ENCODE measurements around the gene CORO6. TPM values are rescaled to one million over a fixed set of nuclear protein-coding genes. Genes with fewer than 3 reads are reported as not detected.

The CORO6 gene
- total RNA-seq, 4 donors from 2014 or later, result 12.2 to 37.4 (median 13.9) TPM

DNA sequence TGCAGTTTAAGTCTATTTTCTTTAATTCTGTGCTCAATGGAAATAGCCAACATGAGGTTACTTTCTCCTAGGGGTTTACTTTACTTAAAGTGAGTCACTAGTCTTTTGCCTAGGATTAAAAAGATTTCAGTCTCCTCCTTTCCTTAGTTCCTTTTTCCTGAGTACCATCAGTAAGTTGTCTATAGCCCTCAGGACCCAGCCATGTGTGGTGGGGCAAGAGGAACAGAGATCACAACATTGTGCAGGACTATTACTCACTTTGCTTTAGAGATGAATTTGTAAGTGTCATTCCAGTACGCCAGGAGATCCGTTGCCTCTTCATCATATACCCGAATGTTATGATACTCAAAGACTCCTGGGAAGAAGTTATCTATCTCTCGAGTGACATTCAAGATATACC lies 27.7 kb upstream of the CORO6 start:
- no peaks in the 10 kb centered on the region for H3K9me3 ChIP-seq
- H3K4me1 ChIP-seq, result peaks cover 0 to 9% (median 2%) of the 10 kb centered on the region in 4 donors
- DNase-seq, result no peak
- in situ Hi-C loops (cut with MboI; ENCODE audit: low pct_ligation_motif_present in 1 of 4, low pct_unique_long_range_greater_than_20kb in 1 of 4, low sequenced_read_pairs in 3 of 4), result no loop called here
- TF ChIP-seq EP300 (IDR thresholded peaks at IDR 0.05; ENCODE audit: low read depth), result no peak
- TF ChIP-seq POLR2AphosphoS5 (IDR thresholded peaks at IDR 0.05), result no peak
- no peak for TF ChIP-seq POLR2A (IDR thresholded peaks at IDR 0.05)
- TF ChIP-seq CTCF (IDR thresholded peaks at IDR 0.05), result no peak
- H3K27me3 ChIP-seq, result no peaks in the 10 kb centered on the region
- 81 to 96% methylated on average over 4 of the region's 4 CpGs for WGBS, 2 donors (ENCODE audit: low coverage in 1 of 2)
- no peak overlapping the region for H3K4me3 ChIP-seq
- H3K36me3 ChIP-seq, result peaks cover 0 to 10% (median 0%) of the 10 kb centered on the region in 4 donors
- no peak overlapping the region for H3K27ac ChIP-seq
- intact Hi-C loops (cut with DNase I; ENCODE audit: low total_unique reads), result no loop called here

- Histone ChIP-seq H3K36me3 (peaks cover 0 to 10% (median 0%) of the 10 kb centered on the region in 4 donors), H3K27me3 (no peaks in the 10 kb centered on the region), H3K4me1 (peaks cover 0 to 12% (median 6%) of the 10 kb centered on the region in 4 donors), H3K27ac (no peak overlapping the region), H3K4me3 (no peak overlapping the region), H3K9me3 (no peaks in the 10 kb centered on the region)
- DNase-seq, result no peak
- in situ Hi-C loops (cut with MboI; ENCODE audit: low pct_ligation_motif_present in 1 of 4, low pct_unique_long_range_greater_than_20kb in 1 of 4, low sequenced_read_pairs in 3 of 4), result loop anchor here in 3 of 4 donors (10.0 to 25.0 kb wide), 3 partner anchors 135 to 288 kb away; partner anchors contain the start of genes EFCAB5 (in 1 of the 3) and SSH2 (in 1 of the 3)
- TF ChIP-seq CTCF (IDR thresholded peaks at IDR 0.05) (no peak), POLR2AphosphoS5 (IDR thresholded peaks at IDR 0.05) (no peak), POLR2A (IDR thresholded peaks at IDR 0.05) (no peak)
- 97 to 98% methylated on average over 4 to 5 of the region's 5 CpGs for WGBS, 2 donors (ENCODE audit: low coverage in 1 of 2)
- intact Hi-C loops (cut with DNase I; ENCODE audit: low total_unique reads), result no loop called here
Measured at GRCh38 chr17:29649359-29649758, 26.6 kb upstream of the CORO6 start.

DNA sequence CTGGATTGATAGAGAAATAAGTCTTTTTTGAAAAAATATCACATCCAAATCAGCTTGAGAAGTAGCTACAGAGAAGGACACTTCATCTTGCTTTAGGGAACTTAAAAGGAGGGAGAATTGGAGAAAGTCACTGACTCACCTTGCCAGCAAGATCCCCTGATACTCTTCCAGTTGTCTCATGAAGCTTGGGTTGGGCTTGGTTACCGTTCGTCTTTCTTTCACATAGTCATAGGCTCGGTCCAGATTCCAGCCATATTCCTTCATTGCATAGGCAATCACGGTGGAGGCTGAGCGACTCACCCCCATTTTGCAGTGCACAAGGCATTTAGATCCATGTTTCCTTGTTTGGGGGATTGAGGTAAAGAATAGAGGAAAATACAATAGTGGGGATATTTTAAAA lies 25.3 kb upstream of the CORO6 start:
- DNase-seq, result no peak
- H3K27ac ChIP-seq, result no peak overlapping the region
- 92 to 96% methylated on average over 4 to 5 of the region's 5 CpGs for WGBS, 2 donors (ENCODE audit: low coverage in 1 of 2)
- peaks cover 0 to 10% (median 0%) of the 10 kb centered on the region in 4 donors for H3K36me3 ChIP-seq
- no peak overlapping the region for H3K4me3 ChIP-seq
- in situ Hi-C loops (cut with MboI; ENCODE audit: low pct_ligation_motif_present in 1 of 4, low pct_unique_long_range_greater_than_20kb in 1 of 4, low sequenced_read_pairs in 3 of 4), result loop anchor here in 3 of 4 donors (10.0 to 25.0 kb wide), 3 partner anchors 137 to 289 kb away; partner anchors contain the start of genes EFCAB5 (in 1 of the 3) and SSH2 (in 1 of the 3)
- intact Hi-C loops (cut with DNase I; ENCODE audit: low total_unique reads), result no loop called here
- no peaks in the 10 kb centered on the region for H3K27me3 ChIP-seq
- no peak for TF ChIP-seq CTCF (IDR thresholded peaks at IDR 0.05)
- TF ChIP-seq POLR2AphosphoS5 (IDR thresholded peaks at IDR 0.05), result no peak
- no peak for TF ChIP-seq POLR2A (IDR thresholded peaks at IDR 0.05)
- H3K9me3 ChIP-seq, result no peaks in the 10 kb centered on the region
- peaks cover 0 to 21% (median 6%) of the 10 kb centered on the region in 4 donors for H3K4me1 ChIP-seq

DNA sequence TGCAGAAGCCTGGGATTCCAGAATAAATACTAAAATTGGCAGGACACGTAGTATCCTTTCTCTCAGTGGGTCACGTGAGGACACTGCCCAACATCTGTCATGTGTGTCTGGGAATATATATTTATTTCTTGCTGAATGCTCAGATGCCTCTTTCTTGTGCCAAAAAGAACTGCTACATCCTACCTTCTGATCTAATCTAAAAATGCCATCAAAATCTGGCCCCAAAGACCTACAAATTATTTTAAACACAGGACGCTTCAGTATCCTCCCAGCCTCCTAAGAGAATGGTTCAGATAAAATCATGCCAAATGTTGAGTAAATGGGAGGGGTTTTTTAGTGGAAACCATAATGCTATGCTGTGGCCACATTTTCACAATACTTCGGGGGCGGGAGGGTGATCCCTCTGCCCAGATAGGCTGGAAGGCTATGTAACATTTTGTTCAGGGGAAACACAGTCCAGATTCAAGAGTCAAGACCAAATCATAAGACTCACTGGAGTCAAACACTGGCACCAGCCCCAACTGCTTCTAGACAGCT lies 22.9 kb upstream of the CORO6 start:
- in situ Hi-C loops (cut with MboI; ENCODE audit: low pct_ligation_motif_present in 1 of 4, low pct_unique_long_range_greater_than_20kb in 1 of 4, low sequenced_read_pairs in 3 of 4) (loop anchor here in 3 of 4 donors (10.0 to 25.0 kb wide), 3 partner anchors 139 to 292 kb away; partner anchors contain the start of genes EFCAB5 (in 1 of the 3) and SSH2 (in 1 of the 3)), intact Hi-C loops (cut with DNase I; ENCODE audit: low total_unique reads) (no loop called here)
- 48 to 62% methylated on average over 2 to 5 of the region's 5 CpGs for WGBS, 2 donors (ENCODE audit: low coverage in 1 of 2)
- no peaks in the 10 kb centered on the region for H3K9me3 ChIP-seq
- H3K36me3 ChIP-seq, result peaks cover 0 to 10% (median 0%) of the 10 kb centered on the region in 4 donors
- no peak overlapping the region for H3K4me3 ChIP-seq
- DNase-seq, result peak; percentile 41
- H3K27ac ChIP-seq, result peak overlapping the region; percentile 68 to 77 (median 70)
- H3K27me3 ChIP-seq, result no peaks in the 10 kb centered on the region
- TF ChIP-seq CTCF (IDR thresholded peaks at IDR 0.05), result no peak
- peak; percentile 13 to 47 (median 25) for TF ChIP-seq POLR2AphosphoS5 (IDR thresholded peaks at IDR 0.05)
- peaks cover 0 to 30% (median 6%) of the 10 kb centered on the region in 4 donors for H3K4me1 ChIP-seq

Data from transverse colon (tissue), 4 donors.